ENCODE measurements around the gene CFDP1. TPM values are rescaled to one million over a fixed set of nuclear protein-coding genes. Genes with fewer than 3 reads are reported as not detected.

CFDP1 gene
- total and polyA plus RNA-seq, 2 of the 13 experiments (the other 11 are each of a cell fraction or from before 2014, with no cell fraction given), result 78.6 to 153 TPM

DNA sequence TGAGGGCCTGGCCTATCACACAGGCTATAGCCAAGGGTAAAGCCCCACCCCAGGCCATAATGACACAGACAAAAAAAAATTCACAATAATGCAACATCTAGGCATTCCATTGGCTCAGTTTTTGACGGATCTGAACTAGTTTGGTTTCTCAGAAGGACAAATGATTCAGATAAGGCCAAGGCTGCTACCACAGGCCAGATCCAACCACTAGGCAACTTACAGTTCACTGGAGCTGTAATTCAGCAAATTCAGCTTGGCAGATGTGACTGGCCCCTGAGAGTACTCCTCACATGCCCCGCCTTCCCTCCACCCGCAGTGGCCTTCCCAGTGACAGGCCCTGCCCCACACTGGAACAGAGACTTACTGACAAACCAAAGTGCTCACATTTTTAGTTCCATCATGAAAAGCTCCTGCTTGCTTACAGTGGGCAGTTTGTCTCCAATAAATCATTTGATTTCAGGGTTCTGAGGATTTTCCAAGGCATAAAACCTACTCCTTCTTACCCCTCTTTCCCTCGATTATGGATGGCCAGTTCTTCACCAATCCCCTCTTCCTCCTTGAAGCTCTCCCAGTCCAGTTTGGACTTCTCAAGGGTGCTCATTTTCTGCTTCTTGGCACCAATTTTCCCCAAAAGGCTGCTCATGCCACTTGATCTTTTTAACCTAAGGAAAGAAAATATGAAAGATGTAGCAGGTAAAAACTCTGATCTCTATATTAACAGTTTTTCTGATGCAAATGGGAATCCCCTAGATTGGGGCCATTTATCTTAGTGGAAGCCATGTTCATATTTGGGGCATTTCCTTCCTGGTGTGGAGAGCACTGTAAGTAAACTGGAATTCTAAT is 128.6 kb downstream of the CFDP1 start (continued):
- TF ChIP-seq, protein P1, sequence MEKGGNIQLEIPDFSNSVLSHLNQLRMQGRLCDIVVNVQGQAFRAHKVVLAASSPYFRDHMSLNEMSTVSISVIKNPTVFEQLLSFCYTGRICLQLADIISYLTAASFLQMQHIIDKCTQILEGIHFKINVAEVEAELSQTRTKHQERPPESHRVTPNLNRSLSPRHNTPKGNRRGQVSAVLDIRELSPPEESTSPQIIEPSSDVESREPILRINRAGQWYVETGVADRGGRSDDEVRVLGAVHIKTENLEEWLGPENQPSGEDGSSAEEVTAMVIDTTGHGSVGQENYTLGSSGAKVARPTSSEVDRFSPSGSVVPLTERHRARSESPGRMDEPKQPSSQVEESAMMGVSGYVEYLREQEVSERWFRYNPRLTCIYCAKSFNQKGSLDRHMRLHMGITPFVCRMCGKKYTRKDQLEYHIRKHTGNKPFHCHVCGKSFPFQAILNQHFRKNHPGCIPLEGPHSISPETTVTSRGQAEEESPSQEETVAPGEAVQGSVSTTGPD (CRISPR knock-in tag; IDR thresholded peaks at IDR 0.05), result no peak
- peak; percentile 87; the same call in 1 of the 2 replicates for TF ChIP-seq GTF3A (CRISPR knock-in tag; conservative IDR thresholded peaks at IDR 0.05)
- no peak for TF ChIP-seq ZSCAN21 (CRISPR knock-in tag; IDR thresholded peaks at IDR 0.05; ENCODE audit: borderline replicate concordance)
- TF ChIP-seq, protein P2, sequence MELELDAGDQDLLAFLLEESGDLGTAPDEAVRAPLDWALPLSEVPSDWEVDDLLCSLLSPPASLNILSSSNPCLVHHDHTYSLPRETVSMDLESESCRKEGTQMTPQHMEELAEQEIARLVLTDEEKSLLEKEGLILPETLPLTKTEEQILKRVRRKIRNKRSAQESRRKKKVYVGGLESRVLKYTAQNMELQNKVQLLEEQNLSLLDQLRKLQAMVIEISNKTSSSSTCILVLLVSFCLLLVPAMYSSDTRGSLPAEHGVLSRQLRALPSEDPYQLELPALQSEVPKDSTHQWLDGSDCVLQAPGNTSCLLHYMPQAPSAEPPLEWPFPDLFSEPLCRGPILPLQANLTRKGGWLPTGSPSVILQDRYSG (CRISPR knock-in tag; IDR thresholded peaks at IDR 0.05), result no peak
- no peak for TF ChIP-seq NONO (IDR thresholded peaks at IDR 0.05)
- TF ChIP-seq NONO (CRISPR knock-in tag; conservative IDR thresholded peaks at IDR 0.05), result 0 out of 2 replicates have a peak, but pooled peaks have one; percentile 12
- TF ChIP-seq, protein P3, sequence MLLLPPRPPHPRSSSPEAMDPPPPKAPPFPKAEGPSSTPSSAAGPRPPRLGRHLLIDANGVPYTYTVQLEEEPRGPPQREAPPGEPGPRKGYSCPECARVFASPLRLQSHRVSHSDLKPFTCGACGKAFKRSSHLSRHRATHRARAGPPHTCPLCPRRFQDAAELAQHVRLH (CRISPR knock-in tag; IDR thresholded peaks at IDR 0.05; ENCODE audit: borderline replicate concordance, low read depth), result no peak
- peak; percentile 66; the same call in 1 of the 2 replicates for TF ChIP-seq ZSCAN22 (CRISPR knock-in tag; IDR thresholded peaks at IDR 0.05)
- 0 out of 2 replicates have a peak, but pooled peaks have one; percentile 66 for TF ChIP-seq ZNF543 (CRISPR knock-in tag; IDR thresholded peaks at IDR 0.05)
- TF ChIP-seq, protein P4, sequence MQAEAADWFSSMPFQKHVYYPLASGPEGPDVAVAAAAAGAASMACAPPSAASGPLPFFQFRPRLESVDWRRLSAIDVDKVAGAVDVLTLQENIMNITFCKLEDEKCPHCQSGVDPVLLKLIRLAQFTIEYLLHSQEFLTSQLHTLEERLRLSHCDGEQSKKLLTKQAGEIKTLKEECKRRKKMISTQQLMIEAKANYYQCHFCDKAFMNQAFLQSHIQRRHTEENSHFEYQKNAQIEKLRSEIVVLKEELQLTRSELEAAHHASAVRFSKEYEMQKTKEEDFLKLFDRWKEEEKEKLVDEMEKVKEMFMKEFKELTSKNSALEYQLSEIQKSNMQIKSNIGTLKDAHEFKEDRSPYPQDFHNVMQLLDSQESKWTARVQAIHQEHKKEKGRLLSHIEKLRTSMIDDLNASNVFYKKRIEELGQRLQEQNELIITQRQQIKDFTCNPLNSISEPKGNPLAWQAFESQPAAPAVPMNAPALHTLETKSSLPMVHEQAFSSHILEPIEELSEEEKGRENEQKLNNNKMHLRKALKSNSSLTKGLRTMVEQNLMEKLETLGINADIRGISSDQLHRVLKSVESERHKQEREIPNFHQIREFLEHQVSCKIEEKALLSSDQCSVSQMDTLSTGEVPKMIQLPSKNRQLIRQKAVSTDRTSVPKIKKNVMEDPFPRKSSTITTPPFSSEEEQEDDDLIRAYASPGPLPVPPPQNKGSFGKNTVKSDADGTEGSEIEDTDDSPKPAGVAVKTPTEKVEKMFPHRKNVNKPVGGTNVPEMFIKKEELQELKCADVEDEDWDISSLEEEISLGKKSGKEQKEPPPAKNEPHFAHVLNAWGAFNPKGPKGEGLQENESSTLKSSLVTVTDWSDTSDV (CRISPR knock-in tag; IDR thresholded peaks at IDR 0.05), result no peak
- TF ChIP-seq PHF20 (CRISPR knock-in tag; IDR thresholded peaks at IDR 0.05), result no peak
- no peak for TF ChIP-seq CENPT (CRISPR knock-in tag; IDR thresholded peaks at IDR 0.05; ENCODE audit: low read depth)
- TF ChIP-seq MEIS1 (CRISPR knock-in tag; IDR thresholded peaks at IDR 0.05; ENCODE audit: borderline replicate concordance), result peak; percentile 56; the same call in 1 of the 2 replicates
- TF ChIP-seq ZNF775 (CRISPR knock-in tag; IDR thresholded peaks at IDR 0.05; ENCODE audit: borderline replicate concordance), result 0 out of 2 replicates have a peak, but pooled peaks have one; percentile 84
- peak; percentile 48; the same call in 1 of the 2 replicates for TF ChIP-seq ZNF768 (CRISPR knock-in tag; IDR thresholded peaks at IDR 0.05)
- TF ChIP-seq ATM (IDR thresholded peaks at IDR 0.05; ENCODE audit: borderline replicate concordance), result no peak
- TF ChIP-seq IKZF4 (CRISPR knock-in tag; IDR thresholded peaks at IDR 0.05; ENCODE audit: borderline replicate concordance, low read depth, not compliant biosample characterization), result peak; percentile 54
- TF ChIP-seq ZSCAN31 (CRISPR knock-in tag; IDR thresholded peaks at IDR 0.05; ENCODE audit: low read depth), result 0 out of 2 replicates have a peak, but pooled peaks have one; percentile 32
- 0 out of 2 replicates have a peak, but pooled peaks have one; percentile 5 for TF ChIP-seq SNAI1 (CRISPR knock-in tag; IDR thresholded peaks at IDR 0.05; ENCODE audit: borderline replicate concordance)
- no peak for TF ChIP-seq EP300 (IDR thresholded peaks at IDR 0.05; ENCODE audit: low read depth in 2 of 2, low read length in 2 of 2)
- no peak for TF ChIP-seq EP300 (CRISPR knock-in tag; IDR thresholded peaks at IDR 0.05; ENCODE audit: borderline replicate concordance)
- 0 out of 2 replicates have a peak, but pooled peaks have one; percentile 21 for TF ChIP-seq SRF (IDR thresholded peaks at IDR 0.05; ENCODE audit: low read depth, low read length)
- 0 out of 2 replicates have a peak, but pooled peaks have one; percentile 7 for TF ChIP-seq ZNF510 (CRISPR knock-in tag; IDR thresholded peaks at IDR 0.05; ENCODE audit: low read depth)

All from HepG2 (cell line).